Calu3 (cell line): Measurements from ENCODE around the gene NDST1. TPM values are rescaled to one million over a fixed set of nuclear protein-coding genes. Genes with fewer than 3 reads are reported as not detected.

Source experiments
- BruUV-seq: library from RNA; stranded (reverse); fragments of 400-500 nt; replicated peaks from 2 replicates; lab custom pipeline; 2021; lab: Mats Ljungman, UMichigan
- CTCF ChIA-PET: fragments of 300-600 bp; sonication (Branson Sonifier 250); formaldehyde crosslinking; loops from one replicate; lab custom pipeline; 2022; ENCODE audit warnings: antibody characterized with exemption; lab: Charles Lee
- DNase-seq: peaks from one replicate; pipeline ENCODE4 v3.0.0; 2022
- H3K27ac Mint-ChIP-seq: one replicate; pipeline ENCODE4 v1.8.0; 2022; ENCODE audit warnings: mixed read lengths; ENCODE audit not compliant: unreplicated experiment
- H3K27me3 Mint-ChIP-seq: one replicate; pipeline ENCODE4 v1.8.0; 2022; ENCODE audit warnings: mixed read lengths; ENCODE audit not compliant: unreplicated experiment
- H3K36me3 Mint-ChIP-seq: one replicate; pipeline ENCODE4 v1.8.0; 2022; ENCODE audit warnings: mild to moderate bottlenecking, moderate library complexity, mixed read lengths; ENCODE audit not compliant: insufficient read depth, unreplicated experiment
- H3K4me1 Mint-ChIP-seq: one replicate; pipeline ENCODE4 v1.8.0; 2022; ENCODE audit warnings: mild to moderate bottlenecking, low read depth, mixed read lengths; ENCODE audit not compliant: unreplicated experiment
- H3K4me3 Mint-ChIP-seq: one replicate; pipeline ENCODE4 v1.8.0; 2022; ENCODE audit warnings: mild to moderate bottlenecking, low read depth, moderate library complexity, mixed read lengths; ENCODE audit not compliant: unreplicated experiment
- H3K9me3 Mint-ChIP-seq: one replicate; pipeline ENCODE4 v1.8.0; 2022; ENCODE audit warnings: low read depth, mixed read lengths; ENCODE audit not compliant: unreplicated experiment
- CTCF ChIP-seq: fragments of 200-600 bp; IDR thresholded peaks from one replicate; pipeline ENCODE4 v1.8.0; 2022; ENCODE audit warnings: antibody characterized with exemption; ENCODE audit not compliant: unreplicated experiment
- intact Hi-C: fragments of 100-400 bp; cut with micrococcal nuclease; formaldehyde crosslinking; loops from one replicate; pipeline ENCODE4 v1.10.0; 2022; ENCODE audit not compliant: unreplicated experiment
- total RNA-seq: library from RNA; stranded (reverse); gene quantifications from 2 replicates; pipeline ENCODE4 v1.2.3, GENCODE V29; 2022

The NDST1 gene
- total RNA-seq, 1 experiment from 2014 or later, result 72.6 TPM

- H3K9me3 Mint-ChIP-seq, result no peaks in the 10 kb centered on the region
- DNase-seq, result no peak
- peaks cover 32% of the 10 kb centered on the region for H3K36me3 Mint-ChIP-seq
- no peak for TF ChIP-seq CTCF
- BruUV-seq, result no TSS peak
- peaks cover 8% of the 10 kb centered on the region for H3K4me1 Mint-ChIP-seq
- no peaks in the 10 kb centered on the region for H3K27me3 Mint-ChIP-seq
- H3K27ac Mint-ChIP-seq, result no peak overlapping the region
- CTCF ChIA-PET, result interaction anchor here (0.6 kb wide), 2 partner anchors 105 to 145 kb away, joined by 3 read pairs; partner anchors contain the start of gene MYOZ3
- no peak overlapping the region for H3K4me3 Mint-ChIP-seq
- intact Hi-C loops, result no loop called here
Measured at GRCh38 chr5:150556106-150556505, 48.2 kb downstream of the NDST1 start.

GRCh38 chr5:150556859-150557508, 49.1 kb downstream of the NDST1 start:
- no TSS peak for BruUV-seq
- peaks cover 8% of the 10 kb centered on the region for H3K4me1 Mint-ChIP-seq
- H3K4me3 Mint-ChIP-seq, result no peak overlapping the region
- CTCF ChIA-PET, result interaction anchor here (0.6 kb wide), 1 partner anchor 104 kb away, joined by 3 read pairs; the partner anchor contains the start of gene MYOZ3
- peaks cover 25% of the 10 kb centered on the region for H3K36me3 Mint-ChIP-seq
- no peaks in the 10 kb centered on the region for H3K27me3 Mint-ChIP-seq
- no peak overlapping the region for H3K27ac Mint-ChIP-seq
- intact Hi-C loops, result no loop called here
- no peak for TF ChIP-seq CTCF
- H3K9me3 Mint-ChIP-seq, result no peaks in the 10 kb centered on the region
- DNase-seq, result no peak

- H3K4me3 Mint-ChIP-seq, result no peak overlapping the region
- intact Hi-C loops, result no loop called here
- H3K27me3 Mint-ChIP-seq, result no peaks in the 10 kb centered on the region
- H3K27ac Mint-ChIP-seq, result no peak overlapping the region
- peaks cover 27% of the 10 kb centered on the region for H3K36me3 Mint-ChIP-seq
- H3K9me3 Mint-ChIP-seq, result no peaks in the 10 kb centered on the region
- no peak for TF ChIP-seq CTCF
- DNase-seq, result no peak
- BruUV-seq, result no TSS peak
- peaks cover 8% of the 10 kb centered on the region for H3K4me1 Mint-ChIP-seq
- CTCF ChIA-PET, result interaction anchor here (0.6 to 0.7 kb wide), 2 partner anchors 695 to 758 kb away, joined by 4 to 12 read pairs; partner anchors contain the start of gene GM2A
Measured at GRCh38 chr5:150557509-150557872, 49.6 kb downstream of the NDST1 start.

GRCh38 chr5:150558088-150558621, 50.2 kb downstream of the NDST1 start:
- Mint-ChIP-seq H3K4me3 (no peak overlapping the region), H3K4me1 (peaks cover 8% of the 10 kb centered on the region), H3K36me3 (peaks cover 26% of the 10 kb centered on the region), H3K27me3 (no peaks in the 10 kb centered on the region), H3K27ac (no peak overlapping the region), H3K9me3 (no peaks in the 10 kb centered on the region)
- no peak for DNase-seq
- intact Hi-C loops, result no loop called here
- no TSS peak for BruUV-seq
- TF ChIP-seq CTCF, result no peak
- CTCF ChIA-PET, result interaction anchor here (0.6 to 0.7 kb wide), 3 partner anchors 142 to 759 kb away, joined by 3 to 12 read pairs (median 4); partner anchors contain the start of gene GM2A
